ENCODE data around the gene MAFB. TPM values are rescaled to one million over a fixed set of nuclear protein-coding genes. Genes with fewer than 3 reads are reported as not detected.

The MAFB gene
- total and polyA plus RNA-seq, 9 of the 15 experiments (the other 6 are each of a cell fraction or from before 2014, with no cell fraction given) = 0.04 TPM; not detected in 8

DNA sequence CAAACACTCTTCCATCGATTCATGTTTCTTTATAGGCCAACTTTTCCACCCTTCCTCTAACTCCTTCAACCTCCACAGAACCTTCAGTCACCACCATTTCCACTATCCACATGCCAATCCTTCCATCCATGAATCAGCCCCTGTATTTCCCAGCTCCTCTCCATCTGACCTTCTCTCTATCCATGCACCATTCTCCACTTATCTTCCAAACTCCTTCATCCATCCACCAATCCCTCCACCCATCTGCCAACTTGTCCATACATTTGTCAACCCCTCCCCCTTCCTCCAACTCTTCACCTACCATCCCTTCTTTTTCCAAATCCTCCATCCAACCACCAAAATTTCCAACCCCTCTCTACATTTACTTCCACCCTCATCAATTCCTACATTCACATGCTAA is 49.9 kb downstream of the MAFB start:
- no peaks in the 10 kb centered on the region for H3K4me1 ChIP-seq (replicated peaks in 1 of 2; ENCODE audit: control insufficient read depth in 2 of 2, insufficient read depth in 2 of 2, low read length in 2 of 2)
- H3K36me3 ChIP-seq (ENCODE audit: control insufficient read depth, insufficient read depth, low read length) = no peaks in the 10 kb centered on the region
- in situ Hi-C loops (cut with MboI) (no loop called here), intact Hi-C loops (cut with micrococcal nuclease) (no loop called here)
- ATAC-seq = no peak
- DNase-seq (ENCODE audit: extremely low read depth in 1 of 4, low spot score in 3 of 4) = no peak
- H3K9me3 ChIP-seq (replicated peaks; ENCODE audit: control insufficient read depth, insufficient read depth, low read depth, low read length) = no peaks in the 10 kb centered on the region
- H3K9me1 ChIP-seq (ENCODE audit: control insufficient read depth, insufficient read depth, low read length) = no peaks in the 10 kb centered on the region
- no peaks in the 10 kb centered on the region for H3K79me2 ChIP-seq (ENCODE audit: control insufficient read depth, insufficient read depth, low read length)
- no TSS peak for BruUV-seq (replicated peaks)
- H3K27ac ChIP-seq (ENCODE audit: extremely low read depth, low read depth, low read length) = no peak overlapping the region
- no peak overlapping the region for H3K9ac ChIP-seq (ENCODE audit: insufficient read depth in 1 of 2, low read depth in 2 of 2, low read length in 2 of 2)
- WGBS (ENCODE audit: insufficient coverage, low coverage, missing lambda C conversion rate) = 0% methylated on average over 1 of the region's 1 CpG
- ChIA-PET CTCF (ENCODE audit: low intra/inter-chr PET ratio) (no interaction called here), POLR2A (no interaction called here)
- H3K4me3 ChIP-seq = no peak overlapping the region
- no peak for FAIRE-seq
- H3K4me2 ChIP-seq (ENCODE audit: insufficient read depth, low read length) = no peak overlapping the region
- peaks cover 0 to 5% of the 10 kb centered on the region in 2 experiments; a peak in 1 of 5 replicates for H3K27me3 ChIP-seq (ENCODE audit: control insufficient read depth in 2 of 2, insufficient read depth in 2 of 2, low read length in 2 of 2)
- no peak overlapping the region for H2AFZ ChIP-seq (ENCODE audit: low read depth, low read length)
- H4K20me1 ChIP-seq (replicated peaks; ENCODE audit: control insufficient read depth, insufficient read depth, low read length) = no peaks in the 10 kb centered on the region; the same call in 1 of the 2 replicates
- TF ChIP-seq, protein P1, sequence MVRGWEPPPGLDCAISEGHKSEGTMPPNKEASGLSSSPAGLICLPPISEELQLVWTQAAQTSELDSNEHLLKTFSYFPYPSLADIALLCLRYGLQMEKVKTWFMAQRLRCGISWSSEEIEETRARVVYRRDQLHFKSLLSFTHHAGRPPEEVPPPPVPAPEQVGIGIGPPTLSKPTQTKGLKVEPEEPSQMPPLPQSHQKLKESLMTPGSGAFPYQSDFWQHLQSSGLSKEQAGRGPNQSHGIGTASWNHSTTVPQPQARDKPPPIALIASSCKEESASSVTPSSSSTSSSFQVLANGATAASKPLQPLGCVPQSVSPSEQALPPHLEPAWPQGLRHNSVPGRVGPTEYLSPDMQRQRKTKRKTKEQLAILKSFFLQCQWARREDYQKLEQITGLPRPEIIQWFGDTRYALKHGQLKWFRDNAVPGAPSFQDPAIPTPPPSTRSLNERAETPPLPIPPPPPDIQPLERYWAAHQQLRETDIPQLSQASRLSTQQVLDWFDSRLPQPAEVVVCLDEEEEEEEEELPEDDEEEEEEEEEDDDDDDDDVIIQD (CRISPR knock-in tag; IDR thresholded peaks at IDR 0.05) = no peak
- TF ChIP-seq, protein P2, sequence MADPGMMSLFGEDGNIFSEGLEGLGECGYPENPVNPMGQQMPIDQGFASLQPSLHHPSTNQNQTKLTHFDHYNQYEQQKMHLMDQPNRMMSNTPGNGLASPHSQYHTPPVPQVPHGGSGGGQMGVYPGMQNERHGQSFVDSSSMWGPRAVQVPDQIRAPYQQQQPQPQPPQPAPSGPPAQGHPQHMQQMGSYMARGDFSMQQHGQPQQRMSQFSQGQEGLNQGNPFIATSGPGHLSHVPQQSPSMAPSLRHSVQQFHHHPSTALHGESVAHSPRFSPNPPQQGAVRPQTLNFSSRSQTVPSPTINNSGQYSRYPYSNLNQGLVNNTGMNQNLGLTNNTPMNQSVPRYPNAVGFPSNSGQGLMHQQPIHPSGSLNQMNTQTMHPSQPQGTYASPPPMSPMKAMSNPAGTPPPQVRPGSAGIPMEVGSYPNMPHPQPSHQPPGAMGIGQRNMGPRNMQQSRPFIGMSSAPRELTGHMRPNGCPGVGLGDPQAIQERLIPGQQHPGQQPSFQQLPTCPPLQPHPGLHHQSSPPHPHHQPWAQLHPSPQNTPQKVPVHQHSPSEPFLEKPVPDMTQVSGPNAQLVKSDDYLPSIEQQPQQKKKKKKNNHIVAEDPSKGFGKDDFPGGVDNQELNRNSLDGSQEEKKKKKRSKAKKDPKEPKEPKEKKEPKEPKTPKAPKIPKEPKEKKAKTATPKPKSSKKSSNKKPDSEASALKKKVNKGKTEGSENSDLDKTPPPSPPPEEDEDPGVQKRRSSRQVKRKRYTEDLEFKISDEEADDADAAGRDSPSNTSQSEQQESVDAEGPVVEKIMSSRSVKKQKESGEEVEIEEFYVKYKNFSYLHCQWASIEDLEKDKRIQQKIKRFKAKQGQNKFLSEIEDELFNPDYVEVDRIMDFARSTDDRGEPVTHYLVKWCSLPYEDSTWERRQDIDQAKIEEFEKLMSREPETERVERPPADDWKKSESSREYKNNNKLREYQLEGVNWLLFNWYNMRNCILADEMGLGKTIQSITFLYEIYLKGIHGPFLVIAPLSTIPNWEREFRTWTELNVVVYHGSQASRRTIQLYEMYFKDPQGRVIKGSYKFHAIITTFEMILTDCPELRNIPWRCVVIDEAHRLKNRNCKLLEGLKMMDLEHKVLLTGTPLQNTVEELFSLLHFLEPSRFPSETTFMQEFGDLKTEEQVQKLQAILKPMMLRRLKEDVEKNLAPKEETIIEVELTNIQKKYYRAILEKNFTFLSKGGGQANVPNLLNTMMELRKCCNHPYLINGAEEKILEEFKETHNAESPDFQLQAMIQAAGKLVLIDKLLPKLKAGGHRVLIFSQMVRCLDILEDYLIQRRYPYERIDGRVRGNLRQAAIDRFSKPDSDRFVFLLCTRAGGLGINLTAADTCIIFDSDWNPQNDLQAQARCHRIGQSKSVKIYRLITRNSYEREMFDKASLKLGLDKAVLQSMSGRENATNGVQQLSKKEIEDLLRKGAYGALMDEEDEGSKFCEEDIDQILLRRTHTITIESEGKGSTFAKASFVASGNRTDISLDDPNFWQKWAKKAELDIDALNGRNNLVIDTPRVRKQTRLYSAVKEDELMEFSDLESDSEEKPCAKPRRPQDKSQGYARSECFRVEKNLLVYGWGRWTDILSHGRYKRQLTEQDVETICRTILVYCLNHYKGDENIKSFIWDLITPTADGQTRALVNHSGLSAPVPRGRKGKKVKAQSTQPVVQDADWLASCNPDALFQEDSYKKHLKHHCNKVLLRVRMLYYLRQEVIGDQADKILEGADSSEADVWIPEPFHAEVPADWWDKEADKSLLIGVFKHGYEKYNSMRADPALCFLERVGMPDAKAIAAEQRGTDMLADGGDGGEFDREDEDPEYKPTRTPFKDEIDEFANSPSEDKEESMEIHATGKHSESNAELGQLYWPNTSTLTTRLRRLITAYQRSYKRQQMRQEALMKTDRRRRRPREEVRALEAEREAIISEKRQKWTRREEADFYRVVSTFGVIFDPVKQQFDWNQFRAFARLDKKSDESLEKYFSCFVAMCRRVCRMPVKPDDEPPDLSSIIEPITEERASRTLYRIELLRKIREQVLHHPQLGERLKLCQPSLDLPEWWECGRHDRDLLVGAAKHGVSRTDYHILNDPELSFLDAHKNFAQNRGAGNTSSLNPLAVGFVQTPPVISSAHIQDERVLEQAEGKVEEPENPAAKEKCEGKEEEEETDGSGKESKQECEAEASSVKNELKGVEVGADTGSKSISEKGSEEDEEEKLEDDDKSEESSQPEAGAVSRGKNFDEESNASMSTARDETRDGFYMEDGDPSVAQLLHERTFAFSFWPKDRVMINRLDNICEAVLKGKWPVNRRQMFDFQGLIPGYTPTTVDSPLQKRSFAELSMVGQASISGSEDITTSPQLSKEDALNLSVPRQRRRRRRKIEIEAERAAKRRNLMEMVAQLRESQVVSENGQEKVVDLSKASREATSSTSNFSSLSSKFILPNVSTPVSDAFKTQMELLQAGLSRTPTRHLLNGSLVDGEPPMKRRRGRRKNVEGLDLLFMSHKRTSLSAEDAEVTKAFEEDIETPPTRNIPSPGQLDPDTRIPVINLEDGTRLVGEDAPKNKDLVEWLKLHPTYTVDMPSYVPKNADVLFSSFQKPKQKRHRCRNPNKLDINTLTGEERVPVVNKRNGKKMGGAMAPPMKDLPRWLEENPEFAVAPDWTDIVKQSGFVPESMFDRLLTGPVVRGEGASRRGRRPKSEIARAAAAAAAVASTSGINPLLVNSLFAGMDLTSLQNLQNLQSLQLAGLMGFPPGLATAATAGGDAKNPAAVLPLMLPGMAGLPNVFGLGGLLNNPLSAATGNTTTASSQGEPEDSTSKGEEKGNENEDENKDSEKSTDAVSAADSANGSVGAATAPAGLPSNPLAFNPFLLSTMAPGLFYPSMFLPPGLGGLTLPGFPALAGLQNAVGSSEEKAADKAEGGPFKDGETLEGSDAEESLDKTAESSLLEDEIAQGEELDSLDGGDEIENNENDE (IDR thresholded peaks at IDR 0.05; ENCODE audit: low read depth, low read length) = no peak
- no peak for TF ChIP-seq ZFX (CRISPR knock-in tag; IDR thresholded peaks at IDR 0.05)
- no peak for TF ChIP-seq ARID2 (IDR thresholded peaks at IDR 0.05)
- no peak for TF ChIP-seq MAFG (tag; conservative IDR thresholded peaks at IDR 0.05)
- TF ChIP-seq POLR2H (tag; IDR thresholded peaks at IDR 0.05; ENCODE audit: low read depth) = no peak
- TF ChIP-seq ZFPM2 (CRISPR knock-in tag; IDR thresholded peaks at IDR 0.05) = no peak
- no peak for TF ChIP-seq ZNF696 (CRISPR knock-in tag; conservative IDR thresholded peaks at IDR 0.05)
- TF ChIP-seq, protein P3, sequence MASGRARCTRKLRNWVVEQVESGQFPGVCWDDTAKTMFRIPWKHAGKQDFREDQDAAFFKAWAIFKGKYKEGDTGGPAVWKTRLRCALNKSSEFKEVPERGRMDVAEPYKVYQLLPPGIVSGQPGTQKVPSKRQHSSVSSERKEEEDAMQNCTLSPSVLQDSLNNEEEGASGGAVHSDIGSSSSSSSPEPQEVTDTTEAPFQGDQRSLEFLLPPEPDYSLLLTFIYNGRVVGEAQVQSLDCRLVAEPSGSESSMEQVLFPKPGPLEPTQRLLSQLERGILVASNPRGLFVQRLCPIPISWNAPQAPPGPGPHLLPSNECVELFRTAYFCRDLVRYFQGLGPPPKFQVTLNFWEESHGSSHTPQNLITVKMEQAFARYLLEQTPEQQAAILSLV (tag; IDR thresholded peaks at IDR 0.05) = no peak
